HG03175 (cell line): ENCODE results near the gene SH3RF2.

Experiments
- ATAC-seq: cut with Tn5 transposase; IDR thresholded peaks from one replicate; pipeline ENCODE4 v1.9.1; 2021; ENCODE audit warnings: mild to moderate bottlenecking, moderate library complexity; ENCODE audit not compliant: unreplicated experiment

SH3RF2 gene

DNA sequence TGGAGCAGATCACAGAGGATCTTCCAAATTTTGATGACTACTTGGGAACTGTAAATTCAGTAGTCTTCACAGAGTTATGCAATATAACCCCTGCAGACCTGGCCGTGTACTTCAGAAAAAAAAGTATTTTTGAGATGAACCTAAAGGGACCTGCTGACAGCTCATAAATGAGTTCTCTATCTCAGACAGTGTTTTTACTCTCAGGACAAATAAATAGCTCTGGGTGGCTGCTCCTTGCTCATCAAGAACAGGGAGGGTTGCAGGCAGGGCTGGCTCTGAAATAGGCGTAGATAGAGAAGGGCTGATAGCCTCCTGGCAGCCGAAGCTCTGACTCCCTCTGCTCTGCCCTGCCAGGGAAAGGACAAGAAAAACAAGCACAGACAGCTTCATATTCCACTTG lies 104.1 kb downstream of the SH3RF2 start:
- no peak for ATAC-seq

DNA sequence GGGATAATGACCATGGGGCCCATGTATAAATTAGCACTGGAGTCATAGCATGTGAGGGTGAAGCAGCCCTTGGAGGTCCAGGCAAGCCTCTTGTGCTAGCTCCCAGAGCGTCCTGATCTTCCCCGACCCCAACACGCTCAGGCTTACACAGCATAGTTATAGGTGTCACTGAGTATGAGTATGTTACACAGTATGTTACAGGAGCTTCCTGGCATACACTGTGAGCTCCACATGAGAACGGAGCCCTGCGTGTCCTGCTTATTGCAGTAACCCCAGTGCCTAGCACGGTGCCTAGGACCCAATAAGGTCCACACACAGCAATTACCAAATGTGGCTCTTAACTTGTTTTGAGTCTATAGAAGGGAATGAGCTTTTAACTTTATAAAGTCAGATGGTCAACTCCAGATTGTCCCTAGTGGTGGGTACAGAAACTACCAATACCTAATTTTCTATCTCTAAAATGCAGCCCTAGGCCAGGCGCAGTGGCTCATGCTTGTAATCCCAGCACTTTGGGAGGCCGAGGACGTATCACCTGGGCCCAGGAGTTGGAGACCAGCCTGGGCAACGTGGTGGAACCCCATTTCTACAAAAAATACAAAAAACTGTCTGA lies 104.9 kb downstream of the SH3RF2 start:
- peak; percentile 70 for ATAC-seq

DNA sequence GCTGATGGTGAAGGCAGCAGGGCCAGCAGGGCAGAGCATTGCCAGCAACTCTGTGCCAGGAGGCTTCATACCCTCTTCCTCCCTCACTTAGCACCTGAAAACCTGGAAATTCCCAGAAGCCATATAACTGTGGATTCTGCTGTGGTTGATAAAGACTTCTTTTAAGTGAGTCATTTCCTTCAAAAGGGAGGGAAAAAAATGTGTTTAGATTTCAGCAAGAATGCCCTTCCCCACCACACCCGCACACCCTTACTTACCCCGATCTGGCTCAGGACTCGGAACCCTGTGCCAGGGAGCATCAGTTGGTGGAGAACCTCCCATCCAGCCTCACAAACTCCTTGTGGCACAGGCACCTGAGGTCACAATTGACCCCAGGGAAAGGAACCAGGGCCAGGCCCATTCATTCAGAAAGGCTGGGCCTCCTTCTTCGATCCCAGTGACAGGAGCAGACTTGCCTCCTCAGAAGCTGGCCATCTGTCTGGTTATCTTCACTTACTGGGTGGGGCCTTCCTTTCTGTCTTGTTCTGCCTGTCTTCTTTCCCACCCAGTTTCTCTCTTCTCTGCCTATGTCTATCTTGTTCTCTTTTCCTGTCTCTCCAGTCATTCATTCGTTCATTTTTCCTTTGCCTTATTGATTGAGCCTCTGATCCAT lies 106.4 kb downstream of the SH3RF2 start:
- ATAC-seq = no peak

DNA sequence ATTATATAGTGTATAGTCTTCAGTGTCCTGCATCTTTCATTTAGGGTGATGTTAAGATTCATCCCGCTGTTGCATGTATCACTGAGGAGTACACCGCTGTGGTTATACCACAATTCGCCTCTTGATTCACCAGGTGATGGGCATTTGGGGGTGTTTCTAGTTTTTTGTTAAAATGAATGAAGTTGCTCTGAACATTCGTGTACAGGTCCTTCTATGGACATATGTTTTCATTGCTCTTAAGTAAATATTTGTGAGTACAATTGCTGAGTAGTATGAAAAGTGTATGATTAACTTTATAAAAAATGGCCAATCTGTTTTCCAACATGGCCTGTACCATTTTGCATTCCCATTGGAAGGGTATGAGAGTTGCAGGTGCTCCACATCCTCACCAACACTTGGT lies 107.3 kb downstream of the SH3RF2 start:
- ATAC-seq = no peak

DNA sequence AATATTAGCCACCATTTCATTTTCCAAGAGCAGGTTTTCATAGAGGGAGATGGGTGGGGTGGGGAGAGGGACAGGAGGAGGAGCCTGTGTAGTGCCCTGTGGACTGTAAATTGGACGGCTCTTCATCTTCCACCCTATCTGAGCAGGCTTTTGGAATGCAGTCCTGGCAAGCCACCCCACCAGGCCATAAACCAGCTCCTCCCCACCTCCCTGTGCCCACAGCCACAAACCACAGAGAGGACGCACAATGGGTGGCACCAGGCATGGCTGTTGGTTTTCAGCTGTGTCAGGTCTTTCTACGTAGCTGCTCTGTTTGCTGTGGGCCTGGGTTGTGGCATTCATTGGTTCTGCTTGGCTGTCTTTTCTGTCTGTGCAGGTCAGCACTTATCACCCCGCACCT lies 111.0 kb downstream of the SH3RF2 start:
- ATAC-seq = no peak

DNA sequence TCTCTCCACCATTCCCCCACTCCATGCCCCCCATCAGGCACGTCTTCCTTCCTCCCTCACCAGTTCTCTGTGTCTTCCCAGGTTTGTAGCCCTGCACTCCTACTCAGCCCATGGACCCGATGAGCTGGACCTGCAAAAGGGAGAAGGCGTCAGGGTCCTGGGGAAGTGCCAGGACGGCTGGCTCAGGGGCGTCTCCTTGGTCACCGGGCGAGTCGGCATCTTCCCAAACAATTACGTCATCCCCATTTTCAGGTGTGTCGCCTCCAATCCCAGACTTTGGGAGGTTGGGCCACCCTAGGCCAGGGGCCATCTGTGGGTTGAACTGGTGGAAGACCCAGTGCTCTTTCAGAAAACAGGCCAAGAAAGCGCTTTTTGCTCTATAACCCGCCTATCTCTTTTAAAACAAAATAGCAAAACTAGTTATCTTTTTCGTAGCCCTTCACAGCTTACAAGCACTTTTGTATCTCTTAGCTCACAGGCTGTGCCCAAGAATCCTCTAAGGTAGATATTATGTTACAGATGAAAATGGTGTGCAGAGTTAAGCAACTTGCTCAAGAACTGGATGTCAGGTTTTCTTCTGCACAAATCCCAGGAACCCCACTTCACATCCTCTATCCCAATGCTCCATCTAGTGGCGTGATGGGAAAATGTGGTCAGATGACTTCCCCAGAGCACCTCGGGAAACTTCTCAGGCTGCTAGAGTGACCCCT lies 112.8 kb downstream of the SH3RF2 start:
- peak; percentile 50 for ATAC-seq

DNA sequence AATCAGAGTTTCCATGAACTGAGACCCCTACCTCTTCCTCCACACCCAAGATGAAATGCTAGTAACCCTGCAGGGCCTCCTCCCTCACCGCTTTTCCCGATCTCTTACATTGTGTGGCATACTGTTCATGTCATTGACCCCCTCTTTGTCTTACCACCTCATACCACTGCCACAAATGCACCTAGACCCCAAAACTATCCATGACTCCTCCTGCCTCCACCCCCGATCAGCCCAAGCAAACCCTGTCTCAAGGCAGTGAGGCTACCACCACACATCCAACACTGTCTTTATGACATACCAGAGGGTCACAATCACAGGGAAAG lies 113.3 kb downstream of the SH3RF2 start:
- ATAC-seq = no peak

DNA sequence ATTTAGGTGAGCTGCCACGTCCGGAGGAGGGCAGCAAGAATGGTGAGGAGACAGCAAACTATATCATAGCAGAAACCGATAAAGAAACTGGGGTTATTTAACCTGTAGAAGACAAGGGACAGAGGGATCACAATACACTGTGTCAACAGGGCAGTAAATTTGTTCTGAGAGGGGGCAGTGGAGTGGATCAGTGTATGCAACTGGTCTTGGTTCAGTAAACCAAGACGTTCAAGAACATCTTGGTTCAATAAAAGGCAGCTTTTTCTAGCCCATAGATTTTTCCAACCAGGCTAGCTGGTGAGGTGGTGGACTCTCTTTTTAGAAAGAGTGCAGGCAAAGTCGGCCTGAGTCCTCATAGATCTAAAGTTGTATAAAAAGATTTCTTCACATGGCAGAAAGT lies 113.7 kb downstream of the SH3RF2 start:
- no peak for ATAC-seq

DNA sequence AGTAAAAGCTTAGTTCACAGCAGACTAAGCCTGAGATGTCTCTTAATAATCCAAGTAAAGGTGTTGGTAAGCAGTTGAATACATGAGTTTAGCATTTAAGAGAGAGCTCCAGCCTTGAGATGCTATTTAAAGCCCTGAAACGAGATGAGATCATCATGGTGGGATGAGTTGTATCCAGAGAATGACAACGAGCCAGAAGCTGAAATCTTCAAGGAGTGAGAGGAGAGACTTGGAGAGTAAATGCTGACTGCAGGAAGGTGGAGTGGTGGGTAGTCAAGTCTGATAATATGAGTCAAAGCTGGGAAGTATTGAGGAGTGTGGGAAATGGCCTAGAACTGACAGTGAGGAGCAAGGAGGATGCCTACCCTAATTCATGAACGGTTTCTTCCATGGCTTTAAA lies 115.3 kb downstream of the SH3RF2 start:
- no peak for ATAC-seq

DNA sequence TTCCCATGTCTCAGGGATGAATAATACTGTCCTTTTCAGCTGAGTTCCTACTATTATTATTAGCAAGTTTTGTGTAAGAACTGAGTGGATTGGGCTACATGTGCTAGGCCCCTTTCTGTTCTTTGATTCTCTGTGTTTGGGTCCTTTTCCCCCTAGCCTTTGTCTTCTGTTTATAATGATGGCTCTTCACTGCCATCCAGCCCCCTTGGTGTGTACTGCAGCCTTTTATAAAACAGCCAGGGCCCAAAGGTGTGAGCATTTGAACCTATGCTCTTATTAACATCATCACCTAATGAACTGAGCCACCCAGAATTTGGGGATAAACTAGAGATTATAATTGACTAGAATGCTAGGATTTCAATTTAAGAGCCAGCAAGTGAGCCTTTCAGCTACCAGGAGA lies 116.4 kb downstream of the SH3RF2 start:
- ATAC-seq = no peak

DNA sequence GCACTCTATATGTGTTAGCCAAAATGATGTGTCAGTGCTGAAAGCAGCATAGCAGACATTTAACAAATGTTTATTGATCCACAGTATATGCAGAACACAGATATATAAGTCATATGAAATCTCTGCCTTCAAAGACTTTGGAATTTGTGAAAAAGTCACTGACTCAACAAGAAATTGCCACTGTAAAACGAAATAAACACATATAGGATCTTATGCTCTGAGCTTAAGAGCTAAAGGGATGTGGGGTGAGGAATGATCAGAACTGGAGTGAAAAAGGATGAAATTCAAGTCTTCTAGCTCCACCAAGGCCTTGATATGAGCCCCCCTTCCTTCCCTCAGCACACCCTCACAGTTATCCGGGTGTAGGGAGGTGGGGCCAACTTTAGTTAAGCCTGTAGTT lies 119.1 kb downstream of the SH3RF2 start:
- ATAC-seq = no peak

DNA sequence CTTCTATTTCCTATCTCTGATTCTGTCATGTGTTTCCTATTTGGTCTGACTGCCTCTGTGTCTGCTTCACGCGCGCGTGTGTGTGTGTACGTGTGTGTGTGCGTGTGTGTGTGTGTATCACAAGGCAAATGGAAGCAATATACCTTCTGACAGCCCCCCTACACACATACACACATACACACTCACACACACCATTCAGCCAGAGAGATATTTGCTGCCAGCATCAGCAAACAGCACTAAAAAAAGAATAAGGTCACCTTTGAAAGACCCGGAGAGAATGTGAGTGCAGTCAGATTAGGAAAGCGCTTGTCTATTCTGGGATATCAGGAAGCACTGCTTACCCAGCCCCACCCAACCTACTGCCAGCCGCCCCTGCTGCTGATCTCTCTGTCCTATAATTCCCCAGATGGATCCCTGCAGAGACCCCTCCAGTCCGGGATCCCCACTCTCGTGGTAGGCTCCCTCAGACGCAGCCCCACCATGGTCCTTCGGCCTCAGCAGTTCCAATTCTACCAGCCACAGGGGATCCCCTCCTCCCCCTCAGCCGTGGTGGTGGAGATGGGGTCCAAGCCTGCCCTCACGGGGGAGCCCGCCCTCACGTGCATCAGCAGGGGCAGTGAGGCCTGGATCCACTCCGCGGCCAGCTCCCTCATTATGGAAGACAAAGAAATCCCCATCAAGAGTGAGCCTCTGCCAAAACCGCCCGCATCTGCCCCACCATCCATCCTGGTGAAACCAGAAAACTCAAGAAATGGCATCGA lies 123.3 kb downstream of the SH3RF2 start:
- ATAC-seq = no peak

DNA sequence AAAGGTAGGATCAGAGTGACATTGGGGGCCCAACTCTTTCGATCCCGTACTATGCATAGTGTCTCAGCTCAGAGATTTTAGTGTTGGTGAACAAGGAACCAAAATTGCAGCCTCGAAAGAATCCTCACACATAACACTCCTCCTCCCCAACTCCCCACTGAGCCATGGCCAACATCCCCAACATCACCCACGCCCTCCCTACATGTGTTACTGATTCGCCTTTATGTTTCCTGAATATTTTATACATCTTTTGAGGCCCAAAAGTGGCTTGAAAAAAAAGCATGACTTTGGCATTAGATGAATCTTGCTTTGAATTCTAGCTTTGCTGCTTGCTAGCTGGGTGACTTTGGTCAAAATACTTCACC lies 123.8 kb downstream of the SH3RF2 start:
- ATAC-seq = no peak

DNA sequence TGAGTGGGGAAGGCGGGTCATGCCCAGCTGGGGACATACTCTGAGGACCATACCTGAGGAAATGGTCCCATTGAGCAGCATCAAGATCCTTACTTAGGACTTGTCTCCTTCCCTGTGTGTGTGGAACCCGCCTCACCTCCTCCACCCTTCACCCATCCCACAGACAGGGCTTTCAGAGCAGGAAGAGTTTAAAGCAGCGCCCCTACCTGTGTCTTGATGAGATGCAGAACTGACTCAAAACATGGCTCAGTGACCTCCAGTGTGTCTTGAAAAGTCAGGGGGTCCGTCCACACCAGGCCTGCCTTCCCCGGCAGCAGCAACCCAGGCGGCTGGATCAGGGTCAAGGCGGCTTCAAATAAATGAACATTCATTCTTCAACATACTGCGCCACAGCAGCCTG lies 130.6 kb downstream of the SH3RF2 start:
- ATAC-seq = no peak

DNA sequence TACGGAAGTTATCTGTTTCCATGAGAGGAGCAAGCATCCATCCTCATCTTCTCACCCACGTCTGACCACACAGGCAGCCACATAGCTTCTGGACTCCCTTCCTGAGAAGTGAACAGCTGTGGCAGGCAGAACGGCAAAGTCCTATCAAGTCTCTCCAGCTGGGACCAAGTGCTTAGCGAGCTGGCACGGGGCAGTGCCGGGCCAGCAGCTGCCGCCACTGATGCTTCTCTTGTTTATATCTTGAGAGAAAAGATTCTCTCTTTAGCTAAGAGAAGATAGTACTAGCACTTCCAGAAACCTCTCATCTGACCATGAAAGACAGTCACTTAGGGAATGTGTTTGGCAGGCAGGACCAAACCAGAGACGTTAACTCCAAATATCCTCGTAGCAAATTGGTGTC lies 131.8 kb downstream of the SH3RF2 start:
- ATAC-seq = no peak

DNA sequence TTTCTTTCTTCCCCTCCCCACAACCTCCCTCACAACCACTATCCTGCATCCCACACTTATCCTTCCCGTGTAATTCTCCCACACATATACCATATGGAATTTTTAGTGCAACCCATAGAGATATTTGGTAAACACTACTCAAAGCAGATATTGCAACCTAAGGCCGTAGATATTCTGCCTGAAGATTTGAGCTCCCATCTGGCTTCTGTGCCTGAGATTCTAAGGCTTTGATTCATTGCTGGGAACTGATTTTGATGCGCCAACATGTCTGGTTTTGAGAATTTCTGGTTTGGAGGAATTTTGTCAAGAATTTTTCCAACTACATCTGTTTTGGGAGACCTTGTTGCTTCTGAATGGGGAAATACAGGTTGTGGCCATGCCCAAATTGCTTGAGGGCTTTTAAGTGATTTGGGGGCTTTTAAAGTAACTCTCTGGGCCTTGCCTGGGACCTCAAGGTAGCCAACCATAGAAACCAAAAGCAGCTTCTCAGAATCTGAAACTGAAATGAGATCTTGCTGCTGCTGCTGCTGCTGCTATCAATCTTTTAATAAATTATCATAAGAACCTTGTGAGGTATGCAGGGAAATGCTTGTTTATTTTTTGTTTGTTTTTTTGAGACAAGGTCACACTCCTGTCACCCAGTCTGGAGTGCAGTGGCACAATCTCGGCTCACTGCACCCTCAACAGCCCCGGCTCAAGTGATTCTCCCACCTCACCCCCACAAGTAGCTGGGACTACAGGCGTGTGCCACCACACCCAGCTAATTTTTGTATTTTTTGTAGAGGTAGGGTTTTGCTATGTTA lies 132.8 kb downstream of the SH3RF2 start:
- ATAC-seq = peak; percentile 74

DNA sequence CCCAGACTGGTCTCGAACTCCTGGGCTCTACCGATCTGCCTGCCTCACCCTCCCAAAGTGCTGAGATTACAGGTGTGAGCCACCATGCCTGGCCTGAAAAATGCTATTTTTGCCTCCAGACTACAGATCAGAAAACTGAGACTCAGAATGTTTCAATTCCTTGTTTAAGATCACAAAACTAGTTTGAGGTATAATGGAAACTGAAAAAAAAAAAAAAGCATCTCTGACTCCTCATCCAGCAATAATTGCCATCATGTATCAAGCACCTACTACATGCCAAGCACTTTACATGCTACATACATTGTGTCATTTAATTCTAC lies 133.4 kb downstream of the SH3RF2 start:
- peak; percentile 26 for ATAC-seq

DNA sequence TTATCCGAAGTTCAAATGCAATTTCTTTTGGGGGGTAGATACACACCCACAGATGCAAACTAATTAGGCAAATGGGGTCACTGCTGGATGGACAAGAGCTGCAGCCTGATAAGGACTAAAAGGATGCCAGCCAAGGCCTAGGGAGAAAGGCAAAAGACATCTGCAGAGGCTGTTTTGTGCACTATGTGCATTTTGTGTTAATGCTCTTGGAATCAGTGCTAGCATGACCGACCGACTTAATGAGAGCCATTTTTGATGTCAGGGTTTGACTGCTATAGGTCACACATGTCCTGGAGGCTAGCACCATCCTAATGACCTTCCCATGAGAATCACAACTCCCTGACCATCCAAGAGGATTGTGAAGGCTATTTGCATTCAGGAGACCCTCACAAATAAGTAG lies 134.4 kb downstream of the SH3RF2 start:
- no peak for ATAC-seq

DNA sequence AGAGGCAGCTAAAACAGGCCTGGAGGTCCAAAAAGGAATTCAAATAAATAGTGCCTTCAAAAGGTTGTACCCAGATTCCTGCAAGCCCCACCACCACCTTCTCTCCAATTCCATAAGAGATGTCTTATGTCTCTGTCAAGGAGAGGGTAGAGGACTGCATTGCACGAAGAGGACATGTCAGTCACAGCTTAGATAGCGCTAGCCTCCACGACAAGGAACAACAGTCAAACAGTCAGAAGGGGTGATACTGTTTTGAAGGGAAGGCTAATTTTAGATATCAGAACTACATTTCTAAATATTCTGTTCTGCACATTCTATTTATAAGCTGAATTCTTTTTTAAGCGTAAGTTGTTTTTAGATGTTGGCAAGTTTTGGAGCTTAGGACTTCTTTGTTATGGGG lies 134.8 kb downstream of the SH3RF2 start:
- ATAC-seq = no peak

DNA sequence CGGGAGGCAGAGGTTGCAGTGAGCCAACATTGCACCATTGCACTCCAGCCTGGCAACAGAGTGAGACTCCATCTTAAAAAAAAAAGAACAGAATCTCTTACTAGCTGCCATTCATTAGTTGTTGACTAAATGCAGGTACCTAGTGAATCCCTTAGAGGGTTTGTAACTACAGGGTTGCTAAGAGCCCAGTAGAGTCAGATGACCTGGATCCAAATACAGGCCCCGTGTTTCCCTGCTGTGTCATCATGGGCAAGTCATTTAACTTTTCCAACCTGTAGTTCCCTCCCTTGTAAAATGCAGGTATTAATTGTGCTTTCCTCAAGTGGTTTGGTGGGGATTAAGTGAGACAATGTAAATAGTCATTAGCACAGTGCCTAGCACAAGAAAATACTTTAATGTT lies 136.2 kb downstream of the SH3RF2 start:
- no peak for ATAC-seq

DNA sequence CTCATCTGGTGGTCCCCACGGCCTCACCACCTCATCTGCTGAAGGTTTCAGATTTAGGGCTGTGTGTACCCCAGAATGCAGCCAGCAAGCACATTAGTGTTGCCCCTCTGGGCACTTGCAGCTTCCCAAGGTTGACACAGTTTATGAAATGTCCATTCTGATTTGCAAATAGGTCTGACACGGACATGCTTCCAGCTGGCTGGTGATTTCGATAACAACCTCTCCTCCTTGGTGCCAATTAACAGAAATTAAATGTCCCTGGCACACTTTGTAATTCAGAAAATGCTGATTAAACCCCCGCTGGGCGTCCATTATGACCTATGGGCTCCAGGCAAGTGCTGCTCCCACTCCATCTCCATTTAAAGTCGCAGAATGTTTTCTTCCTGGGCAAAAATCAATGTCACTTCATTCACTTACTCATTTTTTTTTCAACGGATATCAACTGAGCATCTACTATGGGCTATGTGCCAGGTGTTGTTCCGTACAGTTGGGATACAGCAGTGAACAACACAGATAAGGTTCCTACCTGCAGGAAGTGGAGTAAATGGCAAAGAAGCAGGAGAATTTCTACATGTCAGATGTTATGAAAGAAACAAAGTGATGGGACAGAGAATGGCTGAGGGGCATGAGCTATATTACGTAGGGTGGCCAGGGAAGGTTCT lies 137.0 kb downstream of the SH3RF2 start:
- no peak for ATAC-seq
